Neuronal stem cell (in vitro differentiated cells): ENCODE data around the gene ZBTB44.

ENCODE experiments used
- DNase-seq: peaks from one replicate; pipeline ENCODE4 v3.0.0-alpha.2; 2013; ENCODE audit warnings: low spot score
- H2AFZ ChIP-seq: one replicate; pipeline ENCODE4 v1.6.1; 2013; ENCODE audit warnings: mild to moderate bottlenecking, low read length, inconsistent platforms
- H2AK5ac ChIP-seq: 2 replicates; pipeline ENCODE4 v1.6.1; 2013; ENCODE audit warnings: low read depth, mild to moderate bottlenecking, inconsistent platforms, low read length, moderate library complexity, mixed read lengths
- H2BK120ac ChIP-seq: 2 replicates; pipeline ENCODE4 v1.6.1; 2013; ENCODE audit warnings: low read depth, mild to moderate bottlenecking, inconsistent platforms, low read length, moderate library complexity, mixed read lengths
- H2BK12ac ChIP-seq: one replicate; pipeline ENCODE4 v1.6.1; 2013; ENCODE audit warnings: low read length, inconsistent platforms
- H2BK15ac ChIP-seq: 2 replicates; pipeline ENCODE4 v1.6.1; 2013; ENCODE audit warnings: mild to moderate bottlenecking, low read length, inconsistent platforms, mixed read lengths
- H2BK5ac ChIP-seq: one replicate; pipeline ENCODE4 v1.6.1; 2013; ENCODE audit warnings: inconsistent platforms, mild to moderate bottlenecking, low read length, moderate library complexity
- H3K14ac ChIP-seq: one replicate; pipeline ENCODE4 v1.6.1; 2013; ENCODE audit warnings: low read length, inconsistent platforms
- H3K18ac ChIP-seq: 2 replicates; pipeline ENCODE4 v1.6.1; 2013; ENCODE audit warnings: low read length, inconsistent platforms
- H3K23ac ChIP-seq: 2 replicates; pipeline ENCODE4 v1.6.1; 2013; ENCODE audit warnings: low read depth, mild to moderate bottlenecking, mixed read lengths, low read length, inconsistent platforms; ENCODE audit not compliant: poor library complexity
- H3K27ac ChIP-seq: replicated peaks from 3 replicates; pipeline ENCODE4 v1.5.1; 2013; ENCODE audit warnings: low read length, inconsistent platforms
- H3K27me3 ChIP-seq, 3 experiments: 2 replicates each; pipeline ENCODE4 v1.6.1; 2013; ENCODE audit warnings: low read length in 3 of 3, mild to moderate bottlenecking in 2 of 3, inconsistent platforms in 1 of 3, low read depth in 1 of 3, mixed read lengths in 1 of 3, moderate library complexity in 1 of 3; ENCODE audit not compliant: control insufficient read depth in 3 of 3, insufficient read depth in 3 of 3
- H3K36me3 ChIP-seq, 2 donors: replicated peaks in 1 of 2; 2 replicates each; pipeline ENCODE4 v1.6.1; 2013; ENCODE audit warnings: low read length in 2 of 2; ENCODE audit not compliant: control insufficient read depth in 2 of 2, insufficient read depth in 2 of 2
- H3K4ac ChIP-seq: 2 replicates; pipeline ENCODE4 v1.6.1; 2013; ENCODE audit warnings: inconsistent platforms, mild to moderate bottlenecking, low read length, moderate library complexity
- H3K4me1 ChIP-seq, 2 donors: 1 replicate in 1 of 2; 2 replicates in 1 of 2; pipeline ENCODE4 v1.6.1; 2013; ENCODE audit warnings: low read length in 2 of 2, low read depth in 1 of 2; ENCODE audit not compliant: control insufficient read depth in 2 of 2, insufficient read depth in 1 of 2
- H3K4me2 ChIP-seq: one replicate; pipeline ENCODE4 v1.6.1; 2013; ENCODE audit warnings: mild to moderate bottlenecking, low read length, inconsistent platforms; ENCODE audit not compliant: insufficient read depth, poor library complexity, severe bottlenecking
- H3K4me3 ChIP-seq, 2 donors: 2 replicates each; pipeline ENCODE4 v1.5.1; 2013; ENCODE audit warnings: low read length in 2 of 2, mild to moderate bottlenecking in 2 of 2, inconsistent platforms in 1 of 2, moderate library complexity in 1 of 2
- H3K79me1 ChIP-seq: one replicate; pipeline ENCODE4 v1.6.1; 2013; ENCODE audit warnings: low read depth, mild to moderate bottlenecking, inconsistent platforms, low read length, moderate library complexity
- H3K9ac ChIP-seq: one replicate; pipeline ENCODE4 v1.6.1; 2013; ENCODE audit warnings: mild to moderate bottlenecking, low read depth, low read length, inconsistent platforms; ENCODE audit not compliant: poor library complexity
- H3K9me3 ChIP-seq, 2 donors: replicated peaks in 1 of 2; 2 replicates each; pipeline versions ENCODE3 to v1.6.1; 2013; ENCODE audit warnings: low read length in 2 of 2, mild to moderate bottlenecking in 2 of 2, inconsistent platforms in 1 of 2, low read depth in 1 of 2, mixed read lengths in 1 of 2, moderate library complexity in 1 of 2; ENCODE audit not compliant: control insufficient read depth in 2 of 2, insufficient read depth in 1 of 2
- H4K8ac ChIP-seq: one replicate; pipeline ENCODE4 v1.6.1; 2013; ENCODE audit warnings: low read depth, mild to moderate bottlenecking, inconsistent platforms, low read length, moderate library complexity
- H4K91ac ChIP-seq: one replicate; pipeline ENCODE4 v1.6.1; 2013; ENCODE audit warnings: low read length, low read depth, mild to moderate bottlenecking, inconsistent platforms; ENCODE audit not compliant: poor library complexity
- WGBS, 2 donors: extraction: QIAGEN DNeasy Blood & Tissue Kit; methylation state at CpG; one replicate each; pipeline ENCODE4 v1.1.7; 2013; ENCODE audit warnings: missing lambda C conversion rate in 2 of 2, mixed read lengths in 1 of 2; ENCODE audit not compliant: insufficient read length in 2 of 2, insufficient replicate concordance in 1 of 2; ENCODE audit errors: extremely low coverage in 2 of 2; 5-methylcytosine and 5-hydroxymethylcytosine counted together

ZBTB44 gene

GRCh38 chr11:130203766-130204702 is 110.7 kb downstream of the ZBTB44 start:
- Histone ChIP-seq H3K18ac (no peak overlapping the region), H3K36me3 (no peaks in the 10 kb centered on the region), H2AFZ (no peak overlapping the region), H4K91ac (no peak overlapping the region), H3K4me1 (no peaks in the 10 kb centered on the region), H3K27me3 (peaks cover 0 to 15% (median 0%) of the 10 kb centered on the region in 3 experiments), H2BK120ac (no peak overlapping the region), H3K27ac (no peak overlapping the region), H3K4me2 (no peak overlapping the region), H2BK5ac (no peak overlapping the region), H2BK12ac (no peak overlapping the region), H3K23ac (no peak overlapping the region), H3K79me1 (no peaks in the 10 kb centered on the region), H3K14ac (no peak overlapping the region), H3K4me3 (peak overlapping the region in 1 of 2 donors; percentile 61), H3K9me3 (peaks cover 5 to 10% of the 10 kb centered on the region in 2 donors), H3K9ac (no peak overlapping the region), H2BK15ac (no peak overlapping the region), H2AK5ac (peak overlapping the region; percentile 53), H3K4ac (no peak overlapping the region), H4K8ac (no peak overlapping the region)
- DNase-seq, result no peak
- no CpG with 5 or more reads among the region's 27 CpGs for WGBS, 2 donors

GRCh38 chr11:130202818-130203689 is 111.7 kb downstream of the ZBTB44 start:
- Histone ChIP-seq H2BK15ac (no peak overlapping the region), H3K4me1 (no peaks in the 10 kb centered on the region), H3K27me3 (peaks cover 0 to 12% (median 0%) of the 10 kb centered on the region in 3 experiments), H2BK120ac (no peak overlapping the region), H3K27ac (no peak overlapping the region), H2BK5ac (no peak overlapping the region), H4K91ac (no peak overlapping the region), H3K4me2 (no peak overlapping the region), H3K36me3 (no peaks in the 10 kb centered on the region), H3K9me3 (peaks cover 5 to 10% of the 10 kb centered on the region in 2 donors), H3K18ac (peak overlapping the region; percentile 16), H4K8ac (no peak overlapping the region), H3K9ac (no peak overlapping the region), H3K14ac (no peak overlapping the region), H3K79me1 (no peaks in the 10 kb centered on the region), H3K4me3 (no peak overlapping the region), H2AK5ac (no peak overlapping the region), H3K23ac (peak overlapping the region; percentile 49), H3K4ac (no peak overlapping the region), H2AFZ (no peak overlapping the region), H2BK12ac (no peak overlapping the region)
- WGBS, 2 donors, result no CpG with 5 or more reads among the region's 25 CpGs
- no peak for DNase-seq

GRCh38 chr11:130202009-130202817 is 112.5 kb downstream of the ZBTB44 start:
- H2BK120ac ChIP-seq, result no peak overlapping the region
- H3K9me3 ChIP-seq, result peaks cover 5 to 10% of the 10 kb centered on the region in 2 donors
- H3K4me2 ChIP-seq, result no peak overlapping the region
- no peak overlapping the region for H3K18ac ChIP-seq
- no peak overlapping the region for H3K14ac ChIP-seq
- no peak overlapping the region for H4K91ac ChIP-seq
- no peak overlapping the region for H3K23ac ChIP-seq
- no CpG with 5 or more reads among the region's 12 CpGs for WGBS, 2 donors
- H2BK5ac ChIP-seq, result no peak overlapping the region
- H2BK12ac ChIP-seq, result no peak overlapping the region
- H3K27me3 ChIP-seq, result peaks cover 0 to 12% (median 0%) of the 10 kb centered on the region in 3 experiments
- H2BK15ac ChIP-seq, result no peak overlapping the region
- no peak overlapping the region for H4K8ac ChIP-seq
- no peak overlapping the region for H3K9ac ChIP-seq
- no peaks in the 10 kb centered on the region for H3K36me3 ChIP-seq
- H3K4ac ChIP-seq, result no peak overlapping the region
- no peak overlapping the region for H2AK5ac ChIP-seq
- H3K4me1 ChIP-seq, result no peaks in the 10 kb centered on the region
- H3K4me3 ChIP-seq, result no peak overlapping the region
- no peak for DNase-seq
- H3K79me1 ChIP-seq, result no peaks in the 10 kb centered on the region
- no peak overlapping the region for H2AFZ ChIP-seq
- H3K27ac ChIP-seq, result no peak overlapping the region
